GM18526 (cell line): ENCODE results near the gene TMEM170B.

Experiments used
- POLR2A ChIP-seq: IDR thresholded peaks from 3 replicates; pipeline ENCODE4 v1.6.1; 2011; ENCODE audit not compliant: insufficient read length; ENCODE audit errors: extremely low read depth

The TMEM170B gene

GRCh38 chr6:11596640-11597237 is 59.2 kb downstream of the TMEM170B start:
- TF ChIP-seq POLR2A: no peak

GRCh38 chr6:11598687-11599086 is 61.1 kb downstream of the TMEM170B start:
- TF ChIP-seq POLR2A: no peak

- TF ChIP-seq POLR2A: no peak
Measured at GRCh38 chr6:11600251-11600650, 62.7 kb downstream of the TMEM170B start.

GRCh38 chr6:11601776-11602605 is 64.4 kb downstream of the TMEM170B start:
- no peak for TF ChIP-seq POLR2A

GRCh38 chr6:11604215-11604614 is 66.7 kb downstream of the TMEM170B start:
- no peak for TF ChIP-seq POLR2A

- TF ChIP-seq POLR2A: no peak
Measured at GRCh38 chr6:11604836-11605506, 67.4 kb downstream of the TMEM170B start.

GRCh38 chr6:11605507-11605905 is 68.0 kb downstream of the TMEM170B start:
- no peak for TF ChIP-seq POLR2A

- TF ChIP-seq POLR2A: no peak
Measured at GRCh38 chr6:11606332-11606731, 68.8 kb downstream of the TMEM170B start.

- TF ChIP-seq POLR2A: no peak
Measured at GRCh38 chr6:11607383-11607782, 69.8 kb downstream of the TMEM170B start.

GRCh38 chr6:11608600-11609323 is 71.2 kb downstream of the TMEM170B start:
- no peak for TF ChIP-seq POLR2A

- no peak for TF ChIP-seq POLR2A
Measured at GRCh38 chr6:11609324-11610071, 71.9 kb downstream of the TMEM170B start.

GRCh38 chr6:11613336-11613735 is 75.8 kb downstream of the TMEM170B start:
- TF ChIP-seq POLR2A: no peak

- TF ChIP-seq POLR2A: no peak
Measured at GRCh38 chr6:11613858-11614257, 76.3 kb downstream of the TMEM170B start.

GRCh38 chr6:11614534-11615213 is 77.1 kb downstream of the TMEM170B start:
- no peak for TF ChIP-seq POLR2A
